Measurements from ENCODE around the gene ATAT1. TPM values are rescaled to one million over a fixed set of nuclear protein-coding genes. Genes with fewer than 3 reads are reported as not detected.
A peak's percentile ranks its signal among the peaks of the same experiment; 100 is the strongest.

ATAT1 gene
- total and polyA plus RNA-seq, 10 of the 15 experiments (the other 5 are each of a cell fraction or from before 2014, with no cell fraction given), result 1.1 to 14.2 (median 6.9) TPM

DNA sequence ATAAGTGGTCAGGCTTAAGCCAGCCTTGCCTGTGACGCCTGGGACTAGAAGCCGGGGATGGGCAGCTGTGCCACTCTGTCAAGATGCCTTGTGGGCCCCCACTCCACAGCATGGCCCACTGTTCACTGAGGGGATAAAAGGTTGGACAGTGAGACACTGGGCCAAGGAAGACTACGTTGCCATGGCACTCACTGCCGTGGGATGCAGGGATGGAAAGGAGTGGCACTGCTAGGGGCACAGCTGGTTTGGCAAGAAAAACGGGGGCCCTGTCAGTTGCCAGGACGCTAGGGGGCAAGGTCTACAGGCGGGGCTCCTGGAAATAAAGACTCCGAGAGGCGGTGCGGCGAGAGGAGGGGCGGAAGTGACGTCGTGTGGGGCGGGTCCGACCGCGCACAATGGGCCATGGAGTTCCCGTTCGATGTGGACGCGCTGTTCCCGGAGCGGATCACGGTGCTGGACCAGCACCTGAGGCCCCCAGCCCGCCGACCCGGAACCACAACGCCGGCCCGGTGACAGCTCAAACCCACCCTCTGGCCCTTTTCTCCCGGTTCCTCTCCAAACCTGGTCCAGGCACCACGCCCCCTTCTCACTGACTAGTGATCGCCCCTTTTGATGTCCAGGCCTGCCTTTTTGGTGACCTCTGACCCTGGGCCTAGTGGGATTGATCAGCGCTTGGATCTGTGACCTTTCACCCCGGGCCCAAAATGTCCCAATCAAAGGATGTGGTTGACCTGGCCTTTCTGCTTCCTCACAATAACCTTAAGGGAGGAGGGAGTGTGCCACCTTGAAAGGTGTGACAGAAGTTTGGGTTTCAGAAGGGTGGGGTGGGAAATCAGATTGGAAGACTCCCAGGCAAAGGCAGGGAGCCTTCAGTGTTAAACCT, at the start of gene ATAT1 (continued):
- TF ChIP-seq, protein P1, sequence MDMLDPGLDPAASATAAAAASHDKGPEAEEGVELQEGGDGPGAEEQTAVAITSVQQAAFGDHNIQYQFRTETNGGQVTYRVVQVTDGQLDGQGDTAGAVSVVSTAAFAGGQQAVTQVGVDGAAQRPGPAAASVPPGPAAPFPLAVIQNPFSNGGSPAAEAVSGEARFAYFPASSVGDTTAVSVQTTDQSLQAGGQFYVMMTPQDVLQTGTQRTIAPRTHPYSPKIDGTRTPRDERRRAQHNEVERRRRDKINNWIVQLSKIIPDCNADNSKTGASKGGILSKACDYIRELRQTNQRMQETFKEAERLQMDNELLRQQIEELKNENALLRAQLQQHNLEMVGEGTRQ (IDR thresholded peaks at IDR 0.05; ENCODE audit: borderline replicate concordance, low read depth, low read length), result no peak
- TF ChIP-seq SMAD1 (IDR thresholded peaks at IDR 0.05; ENCODE audit: low read depth, partially characterized antibody), result no peak
- TF ChIP-seq SMC3 (IDR thresholded peaks at IDR 0.05; ENCODE audit: borderline replicate concordance, low read length), result peak; percentile 29; the same call in 1 of the 2 replicates
- TF ChIP-seq SPI1 (IDR thresholded peaks at IDR 0.05; ENCODE audit: borderline replicate concordance, insufficient read depth, low read depth, low read length), result peak; percentile 57; the same call in 1 of the 2 replicates
- peak; percentile 82; the same call in 1 of the 2 replicates for TF ChIP-seq POLR2AphosphoS5 (IDR thresholded peaks at IDR 0.05; ENCODE audit: low read length)
- TF ChIP-seq, protein P2, sequence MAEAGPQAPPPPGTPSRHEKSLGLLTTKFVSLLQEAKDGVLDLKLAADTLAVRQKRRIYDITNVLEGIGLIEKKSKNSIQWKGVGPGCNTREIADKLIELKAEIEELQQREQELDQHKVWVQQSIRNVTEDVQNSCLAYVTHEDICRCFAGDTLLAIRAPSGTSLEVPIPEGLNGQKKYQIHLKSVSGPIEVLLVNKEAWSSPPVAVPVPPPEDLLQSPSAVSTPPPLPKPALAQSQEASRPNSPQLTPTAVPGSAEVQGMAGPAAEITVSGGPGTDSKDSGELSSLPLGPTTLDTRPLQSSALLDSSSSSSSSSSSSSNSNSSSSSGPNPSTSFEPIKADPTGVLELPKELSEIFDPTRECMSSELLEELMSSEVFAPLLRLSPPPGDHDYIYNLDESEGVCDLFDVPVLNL (IDR thresholded peaks at IDR 0.05; ENCODE audit: low read depth, low read length), result no peak
- no peak for TF ChIP-seq HDAC2 (IDR thresholded peaks at IDR 0.05)
- TF ChIP-seq ZZZ3 (IDR thresholded peaks at IDR 0.05; ENCODE audit: control insufficient read depth, insufficient read length, low read depth), result no peak
- TF ChIP-seq WRNIP1 (IDR thresholded peaks at IDR 0.05; ENCODE audit: borderline replicate concordance, low read depth, low read length), result no peak
- TF ChIP-seq, protein P3, sequence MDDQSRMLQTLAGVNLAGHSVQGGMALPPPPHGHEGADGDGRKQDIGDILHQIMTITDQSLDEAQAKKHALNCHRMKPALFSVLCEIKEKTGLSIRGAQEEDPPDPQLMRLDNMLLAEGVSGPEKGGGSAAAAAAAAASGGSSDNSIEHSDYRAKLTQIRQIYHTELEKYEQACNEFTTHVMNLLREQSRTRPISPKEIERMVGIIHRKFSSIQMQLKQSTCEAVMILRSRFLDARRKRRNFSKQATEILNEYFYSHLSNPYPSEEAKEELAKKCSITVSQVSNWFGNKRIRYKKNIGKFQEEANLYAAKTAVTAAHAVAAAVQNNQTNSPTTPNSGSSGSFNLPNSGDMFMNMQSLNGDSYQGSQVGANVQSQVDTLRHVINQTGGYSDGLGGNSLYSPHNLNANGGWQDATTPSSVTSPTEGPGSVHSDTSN (IDR thresholded peaks at IDR 0.05; ENCODE audit: insufficient replicate concordance, low read depth, low read length), result no peak
- TF ChIP-seq, protein P4, sequence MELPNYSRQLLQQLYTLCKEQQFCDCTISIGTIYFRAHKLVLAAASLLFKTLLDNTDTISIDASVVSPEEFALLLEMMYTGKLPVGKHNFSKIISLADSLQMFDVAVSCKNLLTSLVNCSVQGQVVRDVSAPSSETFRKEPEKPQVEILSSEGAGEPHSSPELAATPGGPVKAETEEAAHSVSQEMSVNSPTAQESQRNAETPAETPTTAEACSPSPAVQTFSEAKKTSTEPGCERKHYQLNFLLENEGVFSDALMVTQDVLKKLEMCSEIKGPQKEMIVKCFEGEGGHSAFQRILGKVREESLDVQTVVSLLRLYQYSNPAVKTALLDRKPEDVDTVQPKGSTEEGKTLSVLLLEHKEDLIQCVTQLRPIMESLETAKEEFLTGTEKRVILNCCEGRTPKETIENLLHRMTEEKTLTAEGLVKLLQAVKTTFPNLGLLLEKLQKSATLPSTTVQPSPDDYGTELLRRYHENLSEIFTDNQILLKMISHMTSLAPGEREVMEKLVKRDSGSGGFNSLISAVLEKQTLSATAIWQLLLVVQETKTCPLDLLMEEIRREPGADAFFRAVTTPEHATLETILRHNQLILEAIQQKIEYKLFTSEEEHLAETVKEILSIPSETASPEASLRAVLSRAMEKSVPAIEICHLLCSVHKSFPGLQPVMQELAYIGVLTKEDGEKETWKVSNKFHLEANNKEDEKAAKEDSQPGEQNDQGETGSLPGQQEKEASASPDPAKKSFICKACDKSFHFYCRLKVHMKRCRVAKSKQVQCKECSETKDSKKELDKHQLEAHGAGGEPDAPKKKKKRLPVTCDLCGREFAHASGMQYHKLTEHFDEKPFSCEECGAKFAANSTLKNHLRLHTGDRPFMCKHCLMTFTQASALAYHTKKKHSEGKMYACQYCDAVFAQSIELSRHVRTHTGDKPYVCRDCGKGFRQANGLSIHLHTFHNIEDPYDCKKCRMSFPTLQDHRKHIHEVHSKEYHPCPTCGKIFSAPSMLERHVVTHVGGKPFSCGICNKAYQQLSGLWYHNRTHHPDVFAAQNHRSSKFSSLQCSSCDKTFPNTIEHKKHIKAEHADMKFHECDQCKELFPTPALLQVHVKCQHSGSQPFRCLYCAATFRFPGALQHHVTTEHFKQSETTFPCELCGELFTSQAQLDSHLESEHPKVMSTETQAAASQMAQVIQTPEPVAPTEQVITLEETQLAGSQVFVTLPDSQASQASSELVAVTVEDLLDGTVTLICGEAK (IDR thresholded peaks at IDR 0.05; ENCODE audit: borderline replicate concordance), result peak; percentile 77
- TF ChIP-seq STAT1 (conservative IDR thresholded peaks at IDR 0.05), result no peak
- TF ChIP-seq, protein P5, sequence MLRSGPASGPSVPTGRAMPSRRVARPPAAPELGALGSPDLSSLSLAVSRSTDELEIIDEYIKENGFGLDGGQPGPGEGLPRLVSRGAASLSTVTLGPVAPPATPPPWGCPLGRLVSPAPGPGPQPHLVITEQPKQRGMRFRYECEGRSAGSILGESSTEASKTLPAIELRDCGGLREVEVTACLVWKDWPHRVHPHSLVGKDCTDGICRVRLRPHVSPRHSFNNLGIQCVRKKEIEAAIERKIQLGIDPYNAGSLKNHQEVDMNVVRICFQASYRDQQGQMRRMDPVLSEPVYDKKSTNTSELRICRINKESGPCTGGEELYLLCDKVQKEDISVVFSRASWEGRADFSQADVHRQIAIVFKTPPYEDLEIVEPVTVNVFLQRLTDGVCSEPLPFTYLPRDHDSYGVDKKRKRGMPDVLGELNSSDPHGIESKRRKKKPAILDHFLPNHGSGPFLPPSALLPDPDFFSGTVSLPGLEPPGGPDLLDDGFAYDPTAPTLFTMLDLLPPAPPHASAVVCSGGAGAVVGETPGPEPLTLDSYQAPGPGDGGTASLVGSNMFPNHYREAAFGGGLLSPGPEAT (IDR thresholded peaks at IDR 0.05; ENCODE audit: low read depth), result 0 out of 2 replicates have a peak, but pooled peaks have one; percentile 26
- TF ChIP-seq, protein P6, sequence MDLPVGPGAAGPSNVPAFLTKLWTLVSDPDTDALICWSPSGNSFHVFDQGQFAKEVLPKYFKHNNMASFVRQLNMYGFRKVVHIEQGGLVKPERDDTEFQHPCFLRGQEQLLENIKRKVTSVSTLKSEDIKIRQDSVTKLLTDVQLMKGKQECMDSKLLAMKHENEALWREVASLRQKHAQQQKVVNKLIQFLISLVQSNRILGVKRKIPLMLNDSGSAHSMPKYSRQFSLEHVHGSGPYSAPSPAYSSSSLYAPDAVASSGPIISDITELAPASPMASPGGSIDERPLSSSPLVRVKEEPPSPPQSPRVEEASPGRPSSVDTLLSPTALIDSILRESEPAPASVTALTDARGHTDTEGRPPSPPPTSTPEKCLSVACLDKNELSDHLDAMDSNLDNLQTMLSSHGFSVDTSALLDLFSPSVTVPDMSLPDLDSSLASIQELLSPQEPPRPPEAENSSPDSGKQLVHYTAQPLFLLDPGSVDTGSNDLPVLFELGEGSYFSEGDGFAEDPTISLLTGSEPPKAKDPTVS (IDR thresholded peaks at IDR 0.05; ENCODE audit: low read depth, low read length), result no peak
- TF ChIP-seq BACH1 (IDR thresholded peaks at IDR 0.05; ENCODE audit: borderline replicate concordance), result peak; percentile 63
- TF ChIP-seq SREBF1 (IDR thresholded peaks at IDR 0.05; ENCODE audit: low read length), result no peak
- TF ChIP-seq MTA2 (IDR thresholded peaks at IDR 0.05; ENCODE audit: low read depth), result peak; percentile 51; the same call in 1 of the 2 replicates
- no peak for TF ChIP-seq YBX1 (IDR thresholded peaks at IDR 0.05)

Data from GM12878 (cell line).